ENCODE results near the gene PYDC2. TPM values are rescaled to one million over a fixed set of nuclear protein-coding genes. Genes with fewer than 3 reads are reported as not detected.

Gene PYDC2

Small RNAs within 50 kb of the gene (small RNA-seq; reads per million reads assigned to genes)
- gene PYDC2 (ENCODE audit: insufficient read depth), result not detected
